ENCODE data around the gene IPMK. TPM values are rescaled to one million over a fixed set of nuclear protein-coding genes. Genes with fewer than 3 reads are reported as not detected.

The IPMK gene
- total RNA-seq, 1 experiment from 2014 or later = 10.9 TPM

DNA sequence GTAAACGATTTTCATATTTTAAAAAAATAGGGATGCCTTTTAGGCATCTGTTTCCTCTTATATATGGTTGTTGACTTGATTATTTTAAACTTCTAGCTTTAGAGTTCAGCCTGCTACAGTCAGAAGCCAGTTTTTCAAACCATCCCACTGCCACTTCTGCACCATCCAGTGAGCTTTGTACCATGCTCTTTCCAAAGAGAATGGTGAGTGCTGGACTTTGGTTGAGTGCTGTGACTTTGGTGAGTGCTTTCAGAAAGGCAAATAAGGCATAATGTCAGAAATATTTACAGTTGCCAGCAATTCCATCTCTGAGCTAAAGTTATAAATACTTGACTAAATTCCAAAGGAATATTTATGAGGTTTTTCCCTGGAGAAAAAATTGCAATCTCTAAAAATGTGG is 117.4 kb downstream of the IPMK start:
- H3K9me3 Mint-ChIP-seq = peaks cover 8% of the 10 kb centered on the region
- H3K4me1 Mint-ChIP-seq = peaks cover 29% of the 10 kb centered on the region
- DNase-seq (ENCODE audit: low spot score) (no peak), ATAC-seq (no peak)
- POLR2A ChIA-PET = no interaction called here
- H3K27me3 Mint-ChIP-seq (ENCODE audit: low read depth) = no peaks in the 10 kb centered on the region
- TF ChIP-seq, protein P1, sequence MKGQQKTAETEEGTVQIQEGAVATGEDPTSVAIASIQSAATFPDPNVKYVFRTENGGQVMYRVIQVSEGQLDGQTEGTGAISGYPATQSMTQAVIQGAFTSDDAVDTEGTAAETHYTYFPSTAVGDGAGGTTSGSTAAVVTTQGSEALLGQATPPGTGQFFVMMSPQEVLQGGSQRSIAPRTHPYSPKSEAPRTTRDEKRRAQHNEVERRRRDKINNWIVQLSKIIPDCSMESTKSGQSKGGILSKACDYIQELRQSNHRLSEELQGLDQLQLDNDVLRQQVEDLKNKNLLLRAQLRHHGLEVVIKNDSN (CRISPR knock-in tag; IDR thresholded peaks at IDR 0.05) = no peak
- TF ChIP-seq ZNF232 (CRISPR knock-in tag; IDR thresholded peaks at IDR 0.05) (no peak), ZNF396 (CRISPR knock-in tag; IDR thresholded peaks at IDR 0.05; ENCODE audit: borderline replicate concordance) (no peak), CBFB (CRISPR knock-in tag; IDR thresholded peaks at IDR 0.05; ENCODE audit: low read depth) (no peak), ZNF423 (CRISPR knock-in tag; IDR thresholded peaks at IDR 0.05) (no peak), ESRRA (CRISPR knock-in tag; IDR thresholded peaks at IDR 0.05; ENCODE audit: borderline replicate concordance) (no peak), ATF1 (CRISPR knock-in tag; IDR thresholded peaks at IDR 0.05) (no peak), NFATC4 (CRISPR knock-in tag; IDR thresholded peaks at IDR 0.05) (no peak), FOXP1 (CRISPR knock-in tag; IDR thresholded peaks at IDR 0.05; ENCODE audit: borderline replicate concordance) (no peak), ELF4 (CRISPR knock-in tag; IDR thresholded peaks at IDR 0.05; ENCODE audit: low read depth) (no peak)
- TF ChIP-seq, protein P2, sequence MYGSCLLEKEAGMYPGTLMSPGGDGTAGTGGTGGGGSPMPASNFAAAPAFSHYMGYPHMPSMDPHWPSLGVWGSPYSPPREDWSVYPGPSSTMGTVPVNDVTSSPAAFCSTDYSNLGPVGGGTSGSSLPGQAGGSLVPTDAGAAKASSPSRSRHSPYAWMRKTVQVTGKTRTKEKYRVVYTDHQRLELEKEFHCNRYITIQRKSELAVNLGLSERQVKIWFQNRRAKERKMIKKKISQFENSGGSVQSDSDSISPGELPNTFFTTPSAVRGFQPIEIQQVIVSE (CRISPR knock-in tag; IDR thresholded peaks at IDR 0.05; ENCODE audit: borderline replicate concordance) = no peak
- TF ChIP-seq, protein P3, sequence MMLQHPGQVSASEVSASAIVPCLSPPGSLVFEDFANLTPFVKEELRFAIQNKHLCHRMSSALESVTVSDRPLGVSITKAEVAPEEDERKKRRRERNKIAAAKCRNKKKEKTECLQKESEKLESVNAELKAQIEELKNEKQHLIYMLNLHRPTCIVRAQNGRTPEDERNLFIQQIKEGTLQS (CRISPR knock-in tag; conservative IDR thresholded peaks at IDR 0.05) = no peak
- no peaks in the 10 kb centered on the region for H3K36me3 Mint-ChIP-seq
- H3K4me3 Mint-ChIP-seq = no peak overlapping the region
- CTCF ChIA-PET = no interaction called here
- H3K27ac Mint-ChIP-seq = no peak overlapping the region

DNA sequence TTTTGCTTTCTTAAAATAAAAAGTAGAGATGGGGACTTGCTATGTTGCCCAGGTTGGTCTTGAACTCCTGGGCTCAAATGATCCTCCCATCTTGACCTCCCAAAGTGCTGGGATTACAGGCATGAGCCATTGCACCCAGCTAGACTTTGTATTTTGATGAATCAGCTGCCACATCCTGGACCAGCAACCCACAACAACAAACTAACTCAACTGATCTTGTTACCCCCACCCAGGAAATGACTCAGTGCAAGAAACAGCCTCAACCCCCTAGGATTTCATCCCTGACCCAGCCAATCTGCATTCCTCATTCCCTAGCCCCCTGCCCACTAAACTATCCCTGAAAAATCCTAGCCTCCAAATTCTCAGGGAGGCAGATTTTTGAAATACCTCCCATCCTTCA is 123.8 kb downstream of the IPMK start:
- no peak for DNase-seq (ENCODE audit: low spot score)
- ChIA-PET CTCF (no interaction called here), POLR2A (no interaction called here)
- TF ChIP-seq, protein P4, sequence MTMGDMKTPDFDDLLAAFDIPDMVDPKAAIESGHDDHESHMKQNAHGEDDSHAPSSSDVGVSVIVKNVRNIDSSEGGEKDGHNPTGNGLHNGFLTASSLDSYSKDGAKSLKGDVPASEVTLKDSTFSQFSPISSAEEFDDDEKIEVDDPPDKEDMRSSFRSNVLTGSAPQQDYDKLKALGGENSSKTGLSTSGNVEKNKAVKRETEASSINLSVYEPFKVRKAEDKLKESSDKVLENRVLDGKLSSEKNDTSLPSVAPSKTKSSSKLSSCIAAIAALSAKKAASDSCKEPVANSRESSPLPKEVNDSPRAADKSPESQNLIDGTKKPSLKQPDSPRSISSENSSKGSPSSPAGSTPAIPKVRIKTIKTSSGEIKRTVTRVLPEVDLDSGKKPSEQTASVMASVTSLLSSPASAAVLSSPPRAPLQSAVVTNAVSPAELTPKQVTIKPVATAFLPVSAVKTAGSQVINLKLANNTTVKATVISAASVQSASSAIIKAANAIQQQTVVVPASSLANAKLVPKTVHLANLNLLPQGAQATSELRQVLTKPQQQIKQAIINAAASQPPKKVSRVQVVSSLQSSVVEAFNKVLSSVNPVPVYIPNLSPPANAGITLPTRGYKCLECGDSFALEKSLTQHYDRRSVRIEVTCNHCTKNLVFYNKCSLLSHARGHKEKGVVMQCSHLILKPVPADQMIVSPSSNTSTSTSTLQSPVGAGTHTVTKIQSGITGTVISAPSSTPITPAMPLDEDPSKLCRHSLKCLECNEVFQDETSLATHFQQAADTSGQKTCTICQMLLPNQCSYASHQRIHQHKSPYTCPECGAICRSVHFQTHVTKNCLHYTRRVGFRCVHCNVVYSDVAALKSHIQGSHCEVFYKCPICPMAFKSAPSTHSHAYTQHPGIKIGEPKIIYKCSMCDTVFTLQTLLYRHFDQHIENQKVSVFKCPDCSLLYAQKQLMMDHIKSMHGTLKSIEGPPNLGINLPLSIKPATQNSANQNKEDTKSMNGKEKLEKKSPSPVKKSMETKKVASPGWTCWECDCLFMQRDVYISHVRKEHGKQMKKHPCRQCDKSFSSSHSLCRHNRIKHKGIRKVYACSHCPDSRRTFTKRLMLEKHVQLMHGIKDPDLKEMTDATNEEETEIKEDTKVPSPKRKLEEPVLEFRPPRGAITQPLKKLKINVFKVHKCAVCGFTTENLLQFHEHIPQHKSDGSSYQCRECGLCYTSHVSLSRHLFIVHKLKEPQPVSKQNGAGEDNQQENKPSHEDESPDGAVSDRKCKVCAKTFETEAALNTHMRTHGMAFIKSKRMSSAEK (CRISPR knock-in tag; IDR thresholded peaks at IDR 0.05; ENCODE audit: borderline replicate concordance) = no peak
- no peak for TF ChIP-seq SP1 (CRISPR knock-in tag; conservative IDR thresholded peaks at IDR 0.05)
- TF ChIP-seq, protein P3 (CRISPR knock-in tag; conservative IDR thresholded peaks at IDR 0.05) = no peak
- ATAC-seq = no peak
- H3K27ac Mint-ChIP-seq = no peak overlapping the region
- peaks cover 19% of the 10 kb centered on the region for H3K36me3 Mint-ChIP-seq
- no peak overlapping the region for H3K4me3 Mint-ChIP-seq
- H3K9me3 Mint-ChIP-seq = peaks cover 44% of the 10 kb centered on the region
- 0 out of 2 replicates have a peak, but pooled peaks cover 2% of the 10 kb centered on the region for H3K4me1 Mint-ChIP-seq
- H3K27me3 Mint-ChIP-seq (ENCODE audit: low read depth) = no peaks in the 10 kb centered on the region; the same call in 1 of the 2 replicates

Other genes starting within 250 kb of the IPMK start
- gene CISD1, start 1.3 kb upstream of the IPMK start, total RNA-seq (2021) = 46.6 to 53.8 TPM (median 48.3 TPM) in 3 replicates
- gene UBE2D1, start 67.1 kb upstream of the IPMK start, total RNA-seq (2021) = 23.7 to 24.6 TPM (median 23.8 TPM) in 3 replicates
- gene TFAM, start 117.5 kb upstream of the IPMK start, total RNA-seq (2021) = 74.4 to 77.4 TPM (median 76.1 TPM) in 3 replicates
- gene BICC1, start 245.0 kb upstream of the IPMK start, total RNA-seq (2021) = 0.61 to 0.85 TPM (median 0.78 TPM) in 3 replicates

Data from WTC11 (cell line).